GM18951 (cell line): Measurements from ENCODE around the gene SULF2.

ENCODE experiments used
- POLR2A ChIP-seq: IDR thresholded peaks from 4 replicates; pipeline ENCODE4 v1.6.1; 2011; ENCODE audit warnings: mild to moderate bottlenecking; ENCODE audit not compliant: insufficient read length, insufficient read depth; ENCODE audit errors: extremely low read depth
- in situ Hi-C: fragments of 300-500 bp; cut with MboI; formaldehyde crosslinking; loops from one replicate; pipeline ENCODE4 v1.12.0; 2022; ENCODE audit warnings: low sequenced_read_pairs, mixed read lengths, inconsistent platforms; ENCODE audit not compliant: unreplicated experiment

The SULF2 gene

GRCh38 chr20:47724910-47725247 lies 60.4 kb downstream of the SULF2 start:
- no peak for TF ChIP-seq POLR2A
- in situ Hi-C loops, result no loop called here

DNA sequence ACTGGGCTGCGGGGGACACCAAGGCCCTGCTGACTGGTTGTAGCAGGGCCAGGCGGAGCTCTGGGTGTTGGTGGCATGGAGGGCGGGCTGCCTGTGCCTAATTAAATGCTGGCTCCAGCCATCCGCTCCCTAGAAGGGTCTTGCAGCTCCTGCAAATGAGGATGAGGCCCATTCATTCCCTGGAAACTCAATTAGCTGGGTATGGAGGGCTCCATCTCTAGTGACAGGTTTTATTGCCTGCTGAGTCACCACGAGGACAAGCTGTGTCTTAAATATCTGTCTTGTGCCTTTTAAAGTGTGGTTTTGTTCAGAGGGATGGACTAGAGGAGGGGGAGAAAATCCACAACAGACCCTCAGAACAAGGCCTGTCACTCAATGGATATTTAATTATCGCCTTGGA lies 60.9 kb downstream of the SULF2 start:
- in situ Hi-C loops, result no loop called here
- TF ChIP-seq POLR2A, result no peak

DNA sequence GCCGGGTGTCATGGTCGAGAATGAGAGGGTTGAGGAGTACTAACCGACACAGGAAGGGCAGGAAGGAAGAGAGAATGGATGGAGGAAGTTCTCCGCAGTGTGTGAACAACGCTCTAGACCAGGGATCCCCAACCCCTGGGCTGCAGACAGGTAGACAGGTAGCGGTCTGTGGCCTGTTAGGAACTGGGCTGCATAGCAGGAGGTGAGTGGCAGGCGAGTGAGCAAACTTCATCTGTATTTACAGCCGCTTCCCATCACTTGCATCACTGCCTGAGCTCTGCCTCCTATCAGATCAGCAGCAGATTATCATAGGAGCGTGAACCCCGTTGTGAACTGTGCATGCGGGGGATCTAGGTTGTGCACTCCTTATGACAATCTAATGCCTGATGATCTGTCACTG lies 62.0 kb downstream of the SULF2 start:
- in situ Hi-C loops, result no loop called here
- TF ChIP-seq POLR2A, result no peak

GRCh38 chr20:47720636-47721427 lies 64.4 kb downstream of the SULF2 start:
- in situ Hi-C loops, result no loop called here

GRCh38 chr20:47719625-47720024 lies 65.7 kb downstream of the SULF2 start:
- TF ChIP-seq POLR2A, result no peak
- in situ Hi-C loops, result no loop called here

More at GRCh38 chr20:47720636-47721427, 64.4 kb downstream of the SULF2 start:
- no peak for TF ChIP-seq POLR2A

DNA sequence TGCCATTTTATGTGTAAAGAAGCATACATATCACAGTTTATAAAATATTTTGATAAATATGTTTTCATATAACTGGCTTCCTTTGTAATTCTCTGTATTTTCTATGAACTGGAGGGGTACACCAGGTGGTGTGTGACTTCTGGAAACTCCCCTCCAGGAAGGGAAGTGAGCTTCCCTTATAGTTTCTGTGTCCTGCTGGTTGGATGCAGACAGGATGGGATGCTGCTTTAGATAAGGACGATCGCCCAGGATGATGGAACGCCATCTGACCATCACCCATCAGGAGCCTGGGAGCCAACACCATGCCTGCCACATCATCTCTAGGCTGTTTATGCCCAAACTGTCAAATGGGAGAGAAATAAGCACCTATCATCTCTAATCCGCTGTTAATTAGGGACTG lies 66.1 kb downstream of the SULF2 start:
- in situ Hi-C loops, result no loop called here
- no peak for TF ChIP-seq POLR2A

- TF ChIP-seq POLR2A, result no peak
- in situ Hi-C loops, result no loop called here
Observed at GRCh38 chr20:47718398-47718797, 66.9 kb downstream of the SULF2 start.

GRCh38 chr20:47717421-47717820 lies 67.9 kb downstream of the SULF2 start:
- no peak for TF ChIP-seq POLR2A
- in situ Hi-C loops, result no loop called here

DNA sequence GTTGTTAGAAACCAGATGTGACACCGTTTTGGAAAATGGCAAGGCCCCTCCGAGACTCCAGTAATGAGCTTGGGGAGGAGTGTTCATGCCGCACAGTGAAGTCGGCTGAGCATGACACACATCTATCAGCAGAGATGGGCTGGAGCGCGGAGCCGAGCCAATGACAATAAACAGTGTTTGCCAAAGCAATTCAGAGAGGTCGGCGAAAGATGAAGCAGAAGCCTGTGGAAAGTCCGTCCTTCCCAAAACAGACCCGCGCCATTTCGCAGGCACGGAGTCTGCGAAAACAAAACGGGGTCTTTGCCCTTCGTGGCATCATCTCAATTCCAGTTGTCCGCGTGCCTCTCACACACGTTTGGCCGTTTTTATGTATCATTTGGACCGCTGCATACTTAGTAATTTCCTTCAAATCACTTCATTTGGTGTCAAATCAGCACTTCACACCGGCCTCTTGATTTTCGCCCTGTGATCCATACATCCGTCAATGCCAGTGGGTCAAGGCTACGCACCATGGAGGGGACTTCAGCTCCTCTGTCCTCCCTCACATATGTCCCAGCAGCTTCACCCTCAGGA lies 71.3 kb downstream of the SULF2 start:
- in situ Hi-C loops, result no loop called here
- TF ChIP-seq POLR2A, result no peak

DNA sequence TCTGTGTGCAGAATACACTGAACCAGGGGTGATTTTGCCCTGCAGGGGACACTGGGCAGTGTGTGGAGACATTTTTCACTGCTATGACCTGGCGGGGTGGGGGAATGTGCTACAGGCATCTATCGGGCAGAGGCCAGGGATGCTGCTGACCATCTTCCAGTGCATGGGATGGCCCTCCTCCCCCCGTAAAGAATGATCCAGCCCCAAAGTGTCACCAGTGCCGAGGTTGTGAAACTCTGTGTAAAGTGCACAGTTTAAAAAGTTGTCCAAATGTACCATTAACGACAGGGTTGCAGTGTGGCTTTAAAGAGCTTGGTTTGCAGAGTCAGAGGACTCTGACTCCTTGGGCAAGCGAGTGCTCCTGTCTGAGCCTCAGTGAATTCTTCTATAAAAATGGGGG lies 72.1 kb downstream of the SULF2 start:
- TF ChIP-seq POLR2A, result no peak
- in situ Hi-C loops, result no loop called here

GRCh38 chr20:47711046-47711752 lies 74.1 kb downstream of the SULF2 start:
- TF ChIP-seq POLR2A, result no peak
- in situ Hi-C loops, result no loop called here

GRCh38 chr20:47710665-47711045 lies 74.6 kb downstream of the SULF2 start:
- in situ Hi-C loops, result no loop called here
- no peak for TF ChIP-seq POLR2A

DNA sequence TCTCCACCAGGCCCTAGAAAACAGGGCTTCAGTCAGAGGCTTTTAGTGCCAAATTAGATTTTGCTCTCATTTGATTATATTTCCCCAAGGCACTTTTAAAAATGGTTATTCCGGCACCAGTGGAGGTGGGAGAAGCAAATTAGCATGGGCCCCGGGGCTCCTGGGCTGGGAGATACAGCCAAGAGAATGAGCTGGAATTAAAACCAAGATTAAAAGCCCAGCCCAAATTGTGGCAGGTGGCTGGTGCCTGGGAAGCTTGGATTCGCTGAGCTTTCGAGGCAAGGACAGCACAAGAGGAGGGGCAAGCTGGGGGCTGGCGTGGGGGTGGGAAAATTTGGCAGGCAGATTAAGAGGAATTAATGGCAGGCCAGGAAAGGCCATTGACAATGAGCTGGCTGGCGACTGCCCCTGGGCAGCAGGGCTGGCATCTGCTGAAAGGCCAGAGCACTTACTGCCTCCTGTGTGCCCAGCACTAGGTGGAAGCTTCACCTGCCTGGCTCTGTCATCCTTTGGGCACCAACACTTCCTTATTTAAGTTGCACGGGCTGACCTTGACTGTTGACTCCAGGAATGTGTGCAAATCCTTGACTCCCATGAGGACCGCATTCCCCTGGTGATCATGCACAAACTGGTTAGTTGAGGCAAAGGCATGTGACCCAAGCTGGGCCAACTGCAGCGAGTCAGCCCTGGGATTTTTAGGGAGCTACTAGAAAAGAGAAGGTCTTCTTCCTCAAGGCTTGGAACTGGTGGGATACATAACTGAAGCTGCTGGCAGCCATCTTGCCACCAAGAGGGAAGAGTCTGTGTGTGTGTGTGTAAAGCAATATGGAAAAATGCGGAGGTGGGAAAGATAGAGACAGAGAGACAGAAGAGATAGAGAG lies 76.1 kb downstream of the SULF2 start:
- in situ Hi-C loops, result no loop called here

More for the DNA sequence above, 76.1 kb downstream of the SULF2 start:
- no peak for TF ChIP-seq POLR2A
